ENCODE results near the gene TMPO. TPM values are rescaled to one million over a fixed set of nuclear protein-coding genes. Genes with fewer than 3 reads are reported as not detected.
"Not testable (repeated sequence)": the region's sequence is repeated elsewhere in the genome, so short reads cannot be mapped to it uniquely, and the experiment has no call there.

The TMPO gene
- total RNA-seq, 2 experiments from 2014 or later: 279 to 291 TPM

GRCh38 chr12:98594050-98594835 lies 78.9 kb downstream of the TMPO start:
- Mint-ChIP-seq H3K27me3 (no peaks in the 10 kb centered on the region), H3K27ac (peak overlapping the region; percentile 99), H3K36me3 (peaks cover 27% of the 10 kb centered on the region), H3K9me3 (no peaks in the 10 kb centered on the region), H3K4me1 (peaks cover 21% of the 10 kb centered on the region), H3K4me3 (peak overlapping the region; percentile 94)
- POLR2A ChIA-PET: interaction anchor here (0.9 to 6.7 kb wide), 13 partner anchors 9 to 103 kb away, joined by 3 to 40 read pairs (median 8); partner anchors contain the start of genes APAF1, IKBIP and TMPO
- DNase-seq: no peak
- peak; percentile 2 for ATAC-seq (ENCODE audit: low read depth)

GRCh38 chr12:98595243-98595988 lies 80.0 kb downstream of the TMPO start:
- Mint-ChIP-seq H3K9me3 (no peaks in the 10 kb centered on the region), H3K36me3 (peaks cover 27% of the 10 kb centered on the region), H3K4me1 (peaks cover 21% of the 10 kb centered on the region), H3K27ac (peak overlapping the region; percentile 99), H3K4me3 (peak overlapping the region; percentile 94), H3K27me3 (no peaks in the 10 kb centered on the region)
- POLR2A ChIA-PET: interaction anchor here (0.6 to 6.7 kb wide), 8 partner anchors 12 to 85 kb away, joined by 3 to 40 read pairs (median 8); partner anchors contain the start of genes APAF1, IKBIP and TMPO
- ATAC-seq (ENCODE audit: low read depth) (no peak), DNase-seq (no peak)

- not testable (repeated sequence) for ATAC-seq (ENCODE audit: low read depth); H3K27me3 Mint-ChIP-seq; H3K9me3 Mint-ChIP-seq; DNase-seq; H3K27ac Mint-ChIP-seq; H3K4me3 Mint-ChIP-seq
- POLR2A ChIA-PET: interaction anchor here (0.5 to 6.7 kb wide), 3 partner anchors 10 to 130 kb away, joined by 3 to 40 read pairs (median 23); partner anchors contain the start of gene TMPO
- Mint-ChIP-seq H3K4me1 (peaks cover 21% of the 10 kb centered on the region), H3K36me3 (peaks cover 30% of the 10 kb centered on the region)
These were observed 81.9 kb downstream of the TMPO start for GRCh38 chr12:98597313-98597712.

Other genes with a start within 250 kb of the TMPO start
- 100 to 1,000 TPM; 326 to 337 TPM for gene SLC25A3, start 78.1 kb downstream of the TMPO start, total RNA-seq
- 10 to 100 TPM; 23.4 to 24.0 TPM for gene IKBIP, start 129.2 kb downstream of the TMPO start, total RNA-seq
- 10 to 100 TPM; 32.0 to 32.8 TPM for gene APAF1, start 129.7 kb downstream of the TMPO start, total RNA-seq

All from activated naive CD8-positive, alpha-beta T cell treated with anti-CD3 and anti-CD28 coated beads, Interleukin-2, amount 10 ng/mL, durations not matched to agents 7 days and 5 days (primary cell).